Transverse colon (tissue), 3 donors: ENCODE data around the gene CELSR2.

Source experiments
- CTCF ChIP-seq, 5 experiments: fragments of 200-600 bp in 3 of 5; fragments of 450-650 bp in 2 of 5; sonication (generic) in 3 of 5; IDR thresholded peaks; 1 replicate in 2 of 5; 2 replicates in 3 of 5; pipeline ENCODE4 v1.5.1; 2016 to 2017; ENCODE audit warnings: antibody characterized with exemption in 5 of 5, inconsistent platforms in 3 of 5, mild to moderate bottlenecking in 2 of 5, moderate library complexity in 1 of 5
- EP300 ChIP-seq: sonication (generic); formaldehyde crosslinking; IDR thresholded peaks from one replicate; pipeline ENCODE4 v1.6.1; 2017; ENCODE audit warnings: antibody characterized with exemption, low read depth

DNA sequence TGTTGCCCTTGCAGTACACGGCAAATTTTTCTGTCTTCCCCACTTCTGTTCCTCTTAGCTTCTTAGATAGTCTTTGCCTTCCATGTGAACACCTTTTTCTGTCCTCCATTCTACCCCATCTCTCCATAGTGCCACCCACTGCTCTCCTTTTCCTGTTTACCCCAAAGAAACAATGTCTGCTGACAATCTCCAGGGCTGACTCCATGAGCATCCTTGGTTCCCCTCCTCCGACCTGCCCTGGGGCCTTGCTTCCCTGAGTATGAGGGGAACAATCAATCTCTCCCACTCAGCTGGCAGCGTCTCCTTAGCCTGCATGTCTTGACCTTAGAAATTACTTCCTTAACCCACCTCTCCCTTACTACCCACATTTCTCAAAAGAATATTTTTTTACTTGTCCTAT lies 69.8 kb downstream of the CELSR2 start:
- TF ChIP-seq CTCF (IDR thresholded peaks at IDR 0.05) (no peak), EP300 (no peak)
